Measurements from ENCODE around the gene TACC3. TPM values are rescaled to one million over a fixed set of nuclear protein-coding genes. Genes with fewer than 3 reads are reported as not detected.

The TACC3 gene
- total and polyA plus RNA-seq, 2 donors (not counting 1 experiment from before 2014, with no cell fraction given), result 7.3 to 10.2 TPM

- Histone ChIP-seq H3K4me1 (ENCODE audit: control insufficient read depth, extremely low read depth, insufficient read depth, low read length) (no peaks in the 10 kb centered on the region), H3K79me2 (ENCODE audit: control insufficient read depth, insufficient read depth, low read length) (no peaks in the 10 kb centered on the region), H3K4me2 (ENCODE audit: extremely low read depth, insufficient read depth, low read length) (no peak overlapping the region), H3K4me3 (replicated peaks in 1 of 4; ENCODE audit: control extremely low read depth in 1 of 4, insufficient read depth in 1 of 4, low read depth in 3 of 4, low read length in 4 of 4) (no peak overlapping the region), H3K9me3 (ENCODE audit: control insufficient read depth, insufficient read depth, low read depth, low read length) (no peaks in the 10 kb centered on the region), H3K36me3 (ENCODE audit: control insufficient read depth, insufficient read depth, low read length) (no peaks in the 10 kb centered on the region), H3K27me3 (ENCODE audit: control insufficient read depth, insufficient read depth, low read length) (no peaks in the 10 kb centered on the region), H3K27ac (ENCODE audit: insufficient read depth, low read length) (no peak overlapping the region), H3K9ac (ENCODE audit: insufficient read depth, low read length) (no peak overlapping the region), H4K20me1 (ENCODE audit: control insufficient read depth, extremely low read depth, insufficient read depth, low read length) (no peaks in the 10 kb centered on the region), H2AFZ (ENCODE audit: low read length) (no peak overlapping the region)
- TF ChIP-seq CTCF (conservative IDR thresholded peaks at IDR 0.05 in 1 of 2, IDR thresholded peaks at IDR 0.05 in 1 of 2; ENCODE audit: low read depth in 1 of 2, low read length in 2 of 2) (no peak), EZH2 (IDR thresholded peaks at IDR 0.05; ENCODE audit: low read length, missing control alignments) (no peak)
- DNase-seq (ENCODE audit: low read depth in 2 of 2), result no peak
Observed at GRCh38 chr4:1756079-1756478, 34.8 kb downstream of the TACC3 start.

- H4K20me1 ChIP-seq (ENCODE audit: control insufficient read depth, extremely low read depth, insufficient read depth, low read length), result no peaks in the 10 kb centered on the region
- H3K4me3 ChIP-seq (replicated peaks in 1 of 4; ENCODE audit: control extremely low read depth in 1 of 4, insufficient read depth in 1 of 4, low read depth in 3 of 4, low read length in 4 of 4), result no peak overlapping the region
- H3K9ac ChIP-seq (ENCODE audit: insufficient read depth, low read length), result no peak overlapping the region
- TF ChIP-seq CTCF (conservative IDR thresholded peaks at IDR 0.05 in 1 of 2, IDR thresholded peaks at IDR 0.05 in 1 of 2; ENCODE audit: low read depth in 1 of 2, low read length in 2 of 2) (no peak), EZH2 (IDR thresholded peaks at IDR 0.05; ENCODE audit: low read length, missing control alignments) (no peak)
- no peaks in the 10 kb centered on the region for H3K9me3 ChIP-seq (ENCODE audit: control insufficient read depth, insufficient read depth, low read depth, low read length)
- no peaks in the 10 kb centered on the region for H3K4me1 ChIP-seq (ENCODE audit: control insufficient read depth, extremely low read depth, insufficient read depth, low read length)
- no peaks in the 10 kb centered on the region for H3K79me2 ChIP-seq (ENCODE audit: control insufficient read depth, insufficient read depth, low read length)
- H3K4me2 ChIP-seq (ENCODE audit: extremely low read depth, insufficient read depth, low read length), result no peak overlapping the region
- no peak overlapping the region for H3K27ac ChIP-seq (ENCODE audit: insufficient read depth, low read length)
- no peak for DNase-seq (ENCODE audit: low read depth in 2 of 2)
- H3K36me3 ChIP-seq (ENCODE audit: control insufficient read depth, insufficient read depth, low read length), result no peaks in the 10 kb centered on the region
- H3K27me3 ChIP-seq (ENCODE audit: control insufficient read depth, insufficient read depth, low read length), result no peaks in the 10 kb centered on the region
- H2AFZ ChIP-seq (ENCODE audit: low read length), result no peak overlapping the region
Observed at GRCh38 chr4:1756893-1757779, 35.8 kb downstream of the TACC3 start.

- Histone ChIP-seq H3K79me2 (ENCODE audit: control insufficient read depth, insufficient read depth, low read length) (no peaks in the 10 kb centered on the region), H3K4me2 (ENCODE audit: extremely low read depth, insufficient read depth, low read length) (no peak overlapping the region), H3K4me1 (ENCODE audit: control insufficient read depth, extremely low read depth, insufficient read depth, low read length) (no peaks in the 10 kb centered on the region), H2AFZ (ENCODE audit: low read length) (no peak overlapping the region), H3K27me3 (ENCODE audit: control insufficient read depth, insufficient read depth, low read length) (no peaks in the 10 kb centered on the region), H3K9ac (ENCODE audit: insufficient read depth, low read length) (no peak overlapping the region), H3K4me3 (replicated peaks in 1 of 4; ENCODE audit: control extremely low read depth in 1 of 4, insufficient read depth in 1 of 4, low read depth in 3 of 4, low read length in 4 of 4) (no peak overlapping the region), H3K27ac (ENCODE audit: insufficient read depth, low read length) (no peak overlapping the region), H4K20me1 (ENCODE audit: control insufficient read depth, extremely low read depth, insufficient read depth, low read length) (no peaks in the 10 kb centered on the region), H3K36me3 (ENCODE audit: control insufficient read depth, insufficient read depth, low read length) (no peaks in the 10 kb centered on the region), H3K9me3 (ENCODE audit: control insufficient read depth, insufficient read depth, low read depth, low read length) (no peaks in the 10 kb centered on the region)
- no peak for TF ChIP-seq EZH2 (IDR thresholded peaks at IDR 0.05; ENCODE audit: low read length, missing control alignments)
- TF ChIP-seq CTCF (conservative IDR thresholded peaks at IDR 0.05 in 1 of 2, IDR thresholded peaks at IDR 0.05 in 1 of 2; ENCODE audit: low read depth in 1 of 2, low read length in 2 of 2), result no peak
- DNase-seq (ENCODE audit: low read depth in 2 of 2), result no peak
Observed at GRCh38 chr4:1757836-1758235, 36.5 kb downstream of the TACC3 start.

Data from fibroblast of lung (primary cell).